Measurements from ENCODE around the gene ENPP7.

ENPP7 gene

GRCh38 chr17:79779084-79779529 is 48.4 kb downstream of the ENPP7 start:
- no peak for DNase-seq

- DNase-seq: no peak
These were observed 49.1 kb downstream of the ENPP7 start for GRCh38 chr17:79779661-79780365.

GRCh38 chr17:79781012-79781650 is 50.4 kb downstream of the ENPP7 start:
- DNase-seq: no peak

GRCh38 chr17:79781736-79782575 is 51.2 kb downstream of the ENPP7 start:
- DNase-seq: no peak

GRCh38 chr17:79783891-79784290 is 53.1 kb downstream of the ENPP7 start:
- no peak for DNase-seq

GRCh38 chr17:79784353-79785016 is 53.7 kb downstream of the ENPP7 start:
- no peak for DNase-seq

- DNase-seq: no peak
These were observed 54.5 kb downstream of the ENPP7 start for GRCh38 chr17:79785017-79785899.

- DNase-seq: no peak
These were observed 55.4 kb downstream of the ENPP7 start for GRCh38 chr17:79785900-79786810.

GRCh38 chr17:79786930-79787643 is 56.3 kb downstream of the ENPP7 start:
- DNase-seq: no peak

GRCh38 chr17:79788455-79788854 is 57.7 kb downstream of the ENPP7 start:
- no peak for DNase-seq

GRCh38 chr17:79788989-79789942 is 58.5 kb downstream of the ENPP7 start:
- no peak for DNase-seq

GRCh38 chr17:79789943-79790804 is 59.4 kb downstream of the ENPP7 start:
- no peak for DNase-seq

GRCh38 chr17:79790805-79791734 is 60.3 kb downstream of the ENPP7 start:
- DNase-seq: no peak

- no peak for DNase-seq
These were observed 61.0 kb downstream of the ENPP7 start for GRCh38 chr17:79791735-79792161.
